ENCODE results near the gene RFX8.

GRCh38 chr2:101383016-101383541, 91.8 kb downstream of the RFX8 start:
- TF ChIP-seq, protein P1, sequence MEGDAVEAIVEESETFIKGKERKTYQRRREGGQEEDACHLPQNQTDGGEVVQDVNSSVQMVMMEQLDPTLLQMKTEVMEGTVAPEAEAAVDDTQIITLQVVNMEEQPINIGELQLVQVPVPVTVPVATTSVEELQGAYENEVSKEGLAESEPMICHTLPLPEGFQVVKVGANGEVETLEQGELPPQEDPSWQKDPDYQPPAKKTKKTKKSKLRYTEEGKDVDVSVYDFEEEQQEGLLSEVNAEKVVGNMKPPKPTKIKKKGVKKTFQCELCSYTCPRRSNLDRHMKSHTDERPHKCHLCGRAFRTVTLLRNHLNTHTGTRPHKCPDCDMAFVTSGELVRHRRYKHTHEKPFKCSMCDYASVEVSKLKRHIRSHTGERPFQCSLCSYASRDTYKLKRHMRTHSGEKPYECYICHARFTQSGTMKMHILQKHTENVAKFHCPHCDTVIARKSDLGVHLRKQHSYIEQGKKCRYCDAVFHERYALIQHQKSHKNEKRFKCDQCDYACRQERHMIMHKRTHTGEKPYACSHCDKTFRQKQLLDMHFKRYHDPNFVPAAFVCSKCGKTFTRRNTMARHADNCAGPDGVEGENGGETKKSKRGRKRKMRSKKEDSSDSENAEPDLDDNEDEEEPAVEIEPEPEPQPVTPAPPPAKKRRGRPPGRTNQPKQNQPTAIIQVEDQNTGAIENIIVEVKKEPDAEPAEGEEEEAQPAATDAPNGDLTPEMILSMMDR (IDR thresholded peaks at IDR 0.05; ENCODE audit: low read depth, low read length, poor library complexity, severe bottlenecking): no peak
- no peak for TF ChIP-seq EZH2phosphoT487 (IDR thresholded peaks at IDR 0.05; ENCODE audit: borderline replicate concordance, low read length)

All from DOHH2 (cell line).